HUDEP-2 (cell line): ENCODE measurements around the gene HES4.
A peak's percentile ranks its signal among the peaks of the same experiment; 100 is the strongest.

Source experiments
- DNase-seq, 76 experiments: peaks; one replicate each; lab custom pipeline; 2025; ENCODE audit not compliant: unreplicated experiment in 76 of 76; lab: John Stamatoyannopoulos, UW

Gene HES4, protein sequence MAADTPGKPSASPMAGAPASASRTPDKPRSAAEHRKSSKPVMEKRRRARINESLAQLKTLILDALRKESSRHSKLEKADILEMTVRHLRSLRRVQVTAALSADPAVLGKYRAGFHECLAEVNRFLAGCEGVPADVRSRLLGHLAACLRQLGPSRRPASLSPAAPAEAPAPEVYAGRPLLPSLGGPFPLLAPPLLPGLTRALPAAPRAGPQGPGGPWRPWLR

DNA sequence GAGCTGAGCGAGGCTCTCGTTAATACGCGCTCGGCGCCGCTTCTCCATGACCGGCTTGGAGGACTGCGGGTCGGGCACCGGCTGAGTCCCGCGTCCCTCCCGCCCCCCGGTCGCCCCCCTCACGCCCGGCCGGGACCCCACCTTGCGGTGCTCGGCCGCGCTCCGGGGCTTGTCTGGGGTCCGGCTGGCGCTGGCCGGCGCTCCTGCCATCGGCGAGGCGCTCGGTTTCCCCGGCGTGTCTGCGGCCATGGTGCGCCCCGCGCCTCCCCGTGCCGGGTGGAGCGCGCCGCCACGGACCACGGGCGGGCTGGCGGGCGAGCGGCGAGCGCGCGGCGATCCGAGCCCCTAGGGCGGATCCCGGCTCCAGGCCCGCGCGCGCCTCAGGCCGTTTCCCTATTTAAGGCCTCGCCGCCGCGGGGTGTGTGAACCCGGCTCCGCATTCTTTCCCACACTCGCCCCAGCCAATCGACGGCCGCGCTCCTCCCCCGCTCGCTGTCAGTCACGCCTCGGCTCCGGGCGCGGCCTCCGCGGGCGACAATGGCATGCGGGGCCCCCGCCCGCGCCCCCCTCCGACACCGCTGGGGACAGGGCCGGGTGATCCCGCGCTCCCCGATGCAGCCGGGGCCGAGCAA lies at the start of gene HES4:
Gene HES4, minus strand, starts transcription at position 373 of the 632 bp plus-strand sequence. Its CDS starts 124 bp downstream, at position 249.
- DNase-seq: peak in 73 of 76 experiments; percentile 15 to 87 (median 71)

DNA sequence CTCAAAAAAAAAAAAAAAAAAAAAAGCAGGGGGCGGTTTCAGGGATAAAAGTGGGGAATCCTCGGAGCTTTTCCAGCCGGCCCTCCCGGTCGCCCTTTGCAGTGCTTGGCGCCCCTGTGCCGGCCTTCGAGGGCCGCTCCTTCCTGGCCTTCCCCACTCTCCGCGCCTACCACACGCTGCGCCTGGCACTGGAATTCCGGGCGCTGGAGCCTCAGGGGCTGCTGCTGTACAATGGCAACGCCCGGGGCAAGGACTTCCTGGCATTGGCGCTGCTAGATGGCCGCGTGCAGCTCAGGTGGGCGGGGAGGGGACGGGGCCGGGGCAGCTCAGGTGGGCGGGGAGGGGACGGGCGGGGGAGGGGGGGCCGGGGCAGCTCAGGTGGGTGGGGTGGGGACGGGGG lies 48.9 kb upstream of the HES4 start:
- no peak for DNase-seq

DNA sequence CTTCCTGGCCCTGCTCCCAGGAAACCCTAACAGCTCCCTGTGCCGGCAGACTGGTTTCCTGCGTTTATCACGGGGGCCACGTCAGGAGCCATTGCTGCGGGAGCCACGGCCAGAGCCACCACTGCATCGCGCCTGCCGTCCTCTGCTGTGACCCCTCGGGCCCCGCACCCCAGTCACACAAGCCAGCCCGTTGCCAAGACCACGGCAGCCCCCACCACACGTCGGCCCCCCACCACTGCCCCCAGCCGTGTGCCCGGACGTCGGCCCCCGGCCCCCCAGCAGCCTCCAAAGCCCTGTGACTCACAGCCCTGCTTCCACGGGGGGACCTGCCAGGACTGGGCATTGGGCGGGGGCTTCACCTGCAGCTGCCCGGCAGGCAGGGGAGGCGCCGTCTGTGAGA lies 48.1 kb upstream of the HES4 start:
- no peak for DNase-seq

DNA sequence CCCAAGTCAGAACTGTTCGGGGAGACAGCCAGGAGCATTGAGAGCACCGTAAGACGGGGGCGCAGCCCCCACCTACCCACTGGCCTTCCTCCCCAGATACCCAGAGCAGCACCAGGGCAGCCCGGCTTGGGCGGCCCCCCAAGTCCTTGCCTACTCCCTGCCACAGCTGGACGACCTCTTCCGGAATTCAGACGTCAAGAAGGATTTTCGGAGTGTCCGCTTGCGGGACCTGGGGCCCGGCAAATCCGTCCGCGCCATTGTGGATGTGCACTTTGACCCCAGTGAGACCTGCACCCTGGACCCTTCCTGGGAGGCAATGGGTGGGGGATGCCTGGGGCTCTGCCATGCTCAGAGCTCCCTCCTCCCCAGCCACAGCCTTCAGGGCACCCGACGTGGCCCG lies 47.5 kb upstream of the HES4 start:
- DNase-seq: no peak

DNA sequence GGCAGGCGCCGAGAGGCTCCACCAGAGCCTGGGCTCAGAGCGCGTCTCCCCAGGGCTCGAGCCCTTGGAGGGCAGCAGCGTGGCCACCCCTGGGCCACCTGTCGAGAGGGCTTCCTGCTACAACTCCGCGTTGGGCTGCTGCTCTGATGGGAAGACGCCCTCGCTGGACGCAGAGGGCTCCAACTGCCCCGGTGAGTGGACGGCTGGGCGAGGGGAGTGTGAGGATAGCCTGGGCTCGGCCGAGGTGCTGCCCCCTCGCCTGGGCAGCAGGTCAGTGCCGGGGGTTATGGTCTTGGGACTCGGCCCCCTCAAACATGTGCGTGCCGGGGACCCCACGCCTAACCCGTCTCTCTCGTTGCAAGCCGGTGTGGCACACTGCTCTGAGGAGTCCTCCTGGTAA lies 46.9 kb upstream of the HES4 start:
- no peak for DNase-seq

DNA sequence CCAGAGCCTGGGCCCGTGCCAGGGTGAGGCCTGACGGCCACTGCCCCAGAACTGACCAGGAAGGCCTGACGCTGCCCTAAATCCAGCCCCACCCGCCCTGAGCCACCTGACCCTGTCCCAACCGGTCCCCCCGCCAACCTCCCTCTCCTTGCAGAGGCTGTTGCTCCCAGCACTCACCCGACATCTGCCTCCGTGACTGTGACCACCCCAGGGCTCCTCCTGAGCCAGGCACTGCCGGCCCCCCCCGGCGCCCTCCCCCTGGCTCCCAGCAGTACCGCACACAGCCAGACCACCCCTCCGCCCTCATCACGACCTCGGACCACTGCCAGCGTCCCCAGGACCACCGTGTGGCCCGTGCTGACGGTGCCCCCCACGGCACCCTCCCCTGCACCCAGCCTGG lies 46.3 kb upstream of the HES4 start:
- no peak for DNase-seq

DNA sequence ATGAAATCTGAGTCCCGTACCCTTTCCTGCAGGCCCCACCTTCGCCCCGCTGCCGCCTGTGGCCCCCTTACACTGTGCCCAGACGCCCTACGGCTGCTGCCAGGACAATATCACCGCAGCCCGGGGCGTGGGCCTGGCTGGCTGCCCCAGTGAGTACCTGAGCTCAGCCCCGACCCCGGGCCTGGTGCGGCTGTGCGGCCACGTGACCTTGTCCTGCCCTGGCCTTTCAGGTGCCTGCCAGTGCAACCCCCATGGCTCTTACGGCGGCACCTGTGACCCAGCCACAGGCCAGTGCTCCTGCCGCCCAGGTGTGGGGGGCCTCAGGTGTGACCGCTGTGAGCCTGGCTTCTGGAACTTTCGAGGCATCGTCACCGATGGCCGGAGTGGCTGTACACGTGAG lies 45.2 kb upstream of the HES4 start:
- DNase-seq: no peak

DNA sequence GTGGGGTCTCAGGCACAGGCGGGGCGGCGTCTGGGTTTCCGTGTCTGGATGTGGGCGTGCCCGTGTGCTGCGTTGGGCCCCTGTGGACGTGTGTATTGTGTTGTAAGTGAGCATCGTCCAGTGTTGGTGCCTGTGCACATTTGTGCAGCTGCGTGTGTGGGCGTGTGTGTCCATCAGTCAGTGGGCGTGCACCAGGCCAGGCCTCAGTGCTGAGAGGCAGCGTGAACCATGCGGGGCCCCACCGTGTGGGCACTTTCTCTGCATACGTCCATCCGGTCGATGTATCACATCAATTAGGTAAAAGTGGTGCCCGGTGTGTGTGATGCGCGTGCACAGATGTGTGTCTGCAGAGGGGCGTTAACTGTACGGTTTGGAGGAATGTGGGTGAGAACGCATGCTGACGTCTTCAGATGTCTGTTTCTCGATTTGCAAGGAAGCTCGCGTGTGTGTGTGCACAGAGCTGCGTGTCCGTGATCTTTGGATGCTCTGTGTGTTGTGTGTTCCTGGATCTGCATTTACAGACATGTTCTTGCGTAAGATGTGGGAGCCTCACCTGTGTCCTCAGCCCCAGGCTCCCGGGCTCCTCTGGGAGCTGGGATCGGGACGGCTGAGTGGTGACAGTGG lies 44.7 kb upstream of the HES4 start:
- no peak for DNase-seq

DNA sequence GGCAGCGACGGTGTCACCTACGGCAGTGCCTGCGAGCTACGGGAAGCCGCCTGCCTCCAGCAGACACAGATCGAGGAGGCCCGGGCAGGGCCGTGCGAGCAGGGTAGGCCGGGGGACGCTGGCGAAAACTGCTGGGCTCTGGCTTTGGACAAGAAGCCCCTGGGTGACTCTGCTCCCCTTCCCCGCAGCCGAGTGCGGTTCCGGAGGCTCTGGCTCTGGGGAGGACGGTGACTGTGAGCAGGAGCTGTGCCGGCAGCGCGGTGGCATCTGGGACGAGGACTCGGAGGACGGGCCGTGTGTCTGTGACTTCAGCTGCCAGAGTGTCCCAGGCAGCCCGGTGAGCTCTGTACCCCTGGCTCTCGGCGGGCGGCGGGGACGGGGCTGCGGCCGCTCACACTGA lies 44.0 kb upstream of the HES4 start:
- DNase-seq: no peak

DNA sequence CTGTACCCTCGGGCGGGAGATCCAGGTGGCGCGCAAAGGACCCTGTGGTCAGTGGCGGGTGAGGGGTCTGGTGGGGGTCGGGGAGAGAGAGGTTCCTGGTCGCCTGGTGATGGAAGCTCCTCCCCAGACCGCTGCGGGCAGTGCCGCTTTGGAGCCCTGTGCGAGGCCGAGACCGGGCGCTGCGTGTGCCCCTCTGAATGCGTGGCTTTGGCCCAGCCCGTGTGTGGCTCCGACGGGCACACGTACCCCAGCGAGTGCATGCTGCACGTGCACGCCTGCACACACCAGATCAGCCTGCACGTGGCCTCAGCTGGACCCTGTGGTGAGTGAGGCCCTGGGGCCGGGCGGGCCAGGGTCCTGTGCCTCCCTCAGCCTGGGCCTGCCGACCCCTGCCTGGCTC lies 43.5 kb upstream of the HES4 start:
- no peak for DNase-seq

DNA sequence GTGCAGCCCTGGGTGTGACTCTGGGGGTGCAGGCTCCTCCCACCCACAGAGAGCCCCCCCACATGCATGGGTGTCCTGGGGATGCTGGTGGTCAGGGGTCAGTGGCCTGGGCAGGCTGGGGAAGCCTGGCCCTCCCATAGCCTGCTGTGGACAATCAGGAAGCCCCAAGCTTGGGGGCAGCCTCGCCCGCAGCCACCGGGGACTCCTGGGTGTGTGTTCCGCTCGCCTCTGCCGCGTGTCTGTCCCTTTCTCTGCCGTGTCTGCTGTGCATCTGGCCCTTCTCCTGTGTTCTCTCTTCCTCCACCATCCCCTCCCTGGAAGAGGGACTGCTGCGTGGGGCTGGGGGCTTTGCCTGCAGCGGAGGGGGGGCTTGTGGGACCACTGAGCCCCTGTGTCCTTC lies 42.9 kb upstream of the HES4 start:
- DNase-seq: no peak

DNA sequence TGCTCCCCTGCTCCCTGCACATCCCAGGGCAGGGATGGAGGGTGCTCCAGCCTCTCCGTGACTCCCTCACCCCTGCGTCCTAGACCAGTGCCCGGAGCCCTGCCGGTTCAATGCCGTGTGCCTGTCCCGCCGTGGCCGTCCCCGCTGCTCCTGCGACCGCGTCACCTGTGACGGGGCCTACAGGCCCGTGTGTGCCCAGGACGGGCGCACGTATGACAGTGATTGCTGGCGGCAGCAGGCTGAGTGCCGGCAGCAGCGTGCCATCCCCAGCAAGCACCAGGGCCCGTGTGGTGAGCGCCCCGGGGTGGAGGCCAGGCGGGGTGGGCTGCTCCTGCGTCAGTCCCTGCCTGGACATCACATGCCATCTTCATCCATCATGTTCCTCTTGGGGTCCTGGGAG lies 42.0 kb upstream of the HES4 start:
- no peak for DNase-seq

DNA sequence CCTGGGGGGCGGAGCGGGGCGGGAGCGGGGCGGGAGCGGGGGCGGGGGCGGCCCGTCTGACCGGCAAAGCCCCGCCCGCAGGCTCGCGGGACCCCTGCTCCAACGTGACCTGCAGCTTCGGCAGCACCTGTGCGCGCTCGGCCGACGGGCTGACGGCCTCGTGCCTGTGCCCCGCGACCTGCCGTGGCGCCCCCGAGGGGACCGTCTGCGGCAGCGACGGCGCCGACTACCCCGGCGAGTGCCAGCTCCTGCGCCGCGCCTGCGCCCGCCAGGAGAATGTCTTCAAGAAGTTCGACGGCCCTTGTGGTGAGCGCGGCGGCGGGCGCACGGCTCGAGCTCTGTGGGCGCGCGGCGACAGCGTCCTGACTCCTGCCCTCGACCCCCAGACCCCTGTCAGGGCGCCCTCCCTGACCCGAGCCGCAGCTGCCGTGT lies 41.2 kb upstream of the HES4 start:
- no peak for DNase-seq

DNA sequence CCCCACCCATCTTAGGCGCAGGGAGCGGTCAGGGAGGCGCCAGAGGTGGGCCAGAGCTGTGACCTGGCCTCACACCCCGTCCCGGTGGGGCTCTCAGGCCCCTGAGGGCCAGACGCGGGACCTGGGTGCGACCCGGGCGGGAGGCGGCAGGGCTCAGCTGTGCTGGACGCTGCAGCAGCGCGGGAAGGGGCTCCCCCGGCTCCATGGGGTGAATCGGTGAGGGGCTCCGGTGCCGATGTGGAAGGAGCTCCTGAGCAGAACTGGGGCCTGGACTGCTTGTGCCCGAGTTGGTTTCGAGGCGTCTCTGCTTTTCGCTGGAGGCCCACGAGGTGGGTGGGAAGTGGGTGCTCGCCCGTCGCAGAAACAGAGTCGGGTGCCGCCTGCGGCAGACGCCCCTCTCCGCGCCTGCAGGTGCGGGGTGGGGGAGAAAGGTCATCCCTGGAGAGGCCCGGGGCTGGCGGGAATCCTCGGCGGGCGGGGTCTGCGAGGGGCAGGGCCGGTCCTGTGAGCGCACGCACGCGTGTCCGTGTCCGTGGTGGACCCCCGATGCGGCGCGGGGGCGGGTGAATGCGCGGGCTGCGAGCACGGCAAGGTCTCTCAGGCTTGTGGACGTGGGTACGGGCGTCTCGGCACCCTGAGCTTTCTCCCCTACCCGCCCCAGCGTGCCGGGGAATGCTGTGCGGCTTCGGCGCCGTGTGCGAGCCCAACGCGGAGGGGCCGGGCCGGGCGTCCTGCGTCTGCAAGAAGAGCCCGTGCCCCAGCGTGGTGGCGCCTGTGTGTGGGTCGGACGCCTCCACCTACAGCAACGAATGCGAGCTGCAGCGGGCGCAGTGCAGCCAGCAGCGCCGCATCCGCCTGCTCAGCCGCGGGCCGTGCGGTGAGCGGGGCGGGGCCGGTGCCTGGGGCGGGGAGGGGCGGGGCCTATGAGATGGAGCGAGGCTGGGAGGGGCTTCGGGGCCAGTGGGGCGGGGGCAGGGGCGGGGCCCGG lies 40.4 kb upstream of the HES4 start:
- peak in 65 of 76 experiments; percentile 14 to 84 (median 60) for DNase-seq

DNA sequence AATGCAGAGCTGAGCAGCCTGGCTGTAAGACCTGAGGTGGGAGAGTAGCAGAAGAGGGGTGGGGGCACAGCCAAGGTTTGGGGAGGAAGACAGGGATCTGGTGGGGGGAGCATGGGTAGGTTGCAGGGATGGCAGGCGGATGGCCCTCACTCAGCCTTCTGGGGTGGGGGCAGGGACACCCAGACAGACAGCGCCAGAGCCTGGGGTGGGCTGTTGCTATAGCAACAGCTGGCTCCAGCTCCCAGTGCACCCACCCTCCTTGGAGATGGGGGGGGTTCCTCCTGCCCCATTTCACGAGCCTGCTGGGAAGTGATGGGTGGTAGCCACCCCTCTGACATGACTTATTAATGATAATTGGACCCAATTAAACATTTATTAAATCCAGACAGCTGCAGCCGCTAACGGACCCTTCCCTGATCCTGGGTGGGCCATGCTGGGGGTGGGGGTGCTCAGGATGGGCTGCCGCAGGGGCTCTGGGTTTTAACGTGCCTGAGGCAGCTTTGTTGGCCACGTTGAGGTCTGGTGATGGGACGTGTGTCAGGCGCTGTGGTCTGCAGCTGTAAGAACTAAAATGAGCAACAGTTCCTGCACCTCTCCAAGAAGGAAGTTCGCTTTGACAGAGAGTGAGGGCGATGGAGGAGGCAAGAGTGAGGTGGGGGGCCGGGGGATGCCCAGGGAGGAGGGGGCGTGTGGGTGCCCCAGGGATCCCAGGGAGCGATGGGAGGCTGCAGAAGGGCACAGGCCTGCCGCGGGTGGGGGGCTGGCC lies 39.4 kb upstream of the HES4 start:
- no peak for DNase-seq

DNA sequence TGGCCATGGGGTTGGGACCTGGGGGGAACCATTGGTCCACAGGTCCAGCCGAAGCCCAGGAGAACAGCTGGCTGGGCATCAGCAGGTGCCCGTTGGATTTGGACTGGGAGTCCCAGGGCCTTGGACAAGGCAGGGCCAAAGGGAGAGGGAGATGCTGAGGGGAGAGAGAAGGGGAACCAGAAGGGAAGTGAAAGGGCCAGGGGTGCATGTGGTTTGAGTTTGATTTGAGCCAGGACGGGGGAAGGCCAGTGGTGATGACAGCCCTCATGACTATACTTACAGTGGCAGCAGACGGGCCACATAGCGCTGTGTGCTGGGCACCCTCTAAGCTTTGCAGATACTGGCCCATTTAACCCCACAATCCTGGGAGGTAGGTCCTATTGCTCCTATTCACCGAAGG lies 38.8 kb upstream of the HES4 start:
- no peak for DNase-seq

DNA sequence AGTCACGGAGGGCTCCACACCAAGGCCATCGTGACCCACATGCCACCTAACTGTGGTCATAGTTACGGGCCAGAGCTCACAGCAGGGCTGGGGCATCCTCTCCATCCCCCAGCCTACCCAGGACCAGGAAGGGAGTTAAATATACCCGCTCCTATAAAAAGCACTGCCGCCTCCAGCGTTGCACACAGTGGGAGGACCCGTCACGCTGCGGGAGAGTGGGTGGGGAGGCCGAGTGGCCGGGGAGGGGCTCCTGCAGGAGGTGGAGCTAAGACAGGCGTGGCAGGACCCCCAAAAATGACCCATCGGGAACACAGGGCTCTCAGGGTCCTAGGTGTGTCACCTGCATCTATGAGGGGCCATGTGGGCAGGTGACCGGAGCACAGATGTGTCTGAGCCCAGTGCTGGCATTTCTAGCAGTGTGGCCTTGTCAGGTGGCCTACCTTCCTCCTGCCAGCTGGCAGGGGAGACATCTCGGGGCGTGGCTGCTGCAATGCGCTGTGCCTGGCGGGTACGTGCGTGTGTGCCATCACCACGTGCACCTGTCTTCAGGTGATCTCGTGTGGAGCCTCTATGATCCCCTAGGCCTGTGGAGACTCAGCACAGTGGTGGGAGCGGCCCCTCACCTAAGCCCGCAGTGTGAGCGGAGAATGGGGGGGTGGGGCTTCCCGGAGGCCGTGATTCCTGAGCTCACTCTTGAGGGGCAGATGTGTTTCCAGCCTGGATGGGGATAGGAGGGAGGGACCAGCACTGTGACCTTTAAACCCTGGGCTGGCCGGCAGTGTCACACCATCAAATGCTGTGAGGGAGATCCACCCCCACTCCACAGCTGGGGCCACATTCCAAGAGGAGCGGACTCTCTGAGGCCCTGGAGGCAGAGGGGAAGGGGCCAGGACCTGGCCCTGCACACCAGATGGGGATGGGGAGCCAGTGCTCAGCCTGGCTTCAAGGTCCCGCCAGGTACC lies 37.8 kb upstream of the HES4 start:
- no peak for DNase-seq

DNA sequence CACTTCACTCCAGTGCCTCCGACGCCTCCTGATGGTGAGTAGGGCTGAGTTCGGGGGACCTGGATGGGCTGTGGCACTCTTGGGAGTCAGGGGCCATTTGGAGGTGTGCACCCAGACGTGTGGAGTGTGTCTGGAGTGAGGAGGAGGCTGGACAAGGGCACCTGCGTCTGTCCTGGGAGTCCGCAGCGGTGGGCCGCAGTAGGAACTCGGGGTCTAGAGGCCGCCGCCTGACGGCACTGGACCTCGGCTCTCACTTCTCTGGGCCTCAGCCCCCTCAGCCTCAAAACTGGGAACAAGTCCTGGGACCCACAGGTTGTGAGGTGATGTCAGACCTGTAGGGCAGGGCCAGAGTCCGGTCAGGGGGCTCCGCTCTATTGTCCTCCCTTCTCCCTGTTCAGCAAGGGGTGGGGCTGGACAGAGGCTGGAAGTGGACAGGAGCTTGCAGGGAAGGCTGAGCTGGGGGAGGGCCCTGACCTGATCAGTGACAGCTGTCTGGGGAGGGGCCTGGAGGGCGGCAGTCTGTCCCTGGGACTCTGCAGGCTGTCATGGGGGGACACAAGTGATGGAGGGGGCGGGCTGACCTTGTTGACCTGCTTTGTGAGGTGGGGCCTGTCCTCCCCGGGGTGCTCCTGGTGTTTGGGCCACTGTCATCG lies 35.5 kb upstream of the HES4 start:
- DNase-seq: no peak

DNA sequence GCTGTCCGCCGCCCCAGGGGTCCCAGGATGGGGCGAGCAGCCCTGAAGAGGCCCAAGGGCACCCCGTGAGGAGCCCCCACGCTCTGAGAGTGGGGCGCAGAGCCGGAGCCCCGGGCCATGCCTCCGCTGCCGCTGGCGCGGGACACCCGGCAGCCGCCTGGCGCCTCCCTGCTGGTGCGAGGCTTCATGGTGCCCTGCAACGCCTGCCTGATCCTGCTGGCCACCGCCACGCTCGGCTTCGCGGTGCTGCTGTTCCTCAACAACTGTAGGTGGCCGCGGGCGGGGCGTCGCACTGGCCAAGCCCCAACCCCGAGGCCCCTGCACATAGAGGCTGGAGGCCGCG lies 34.5 kb upstream of the HES4 start:
- DNase-seq: no peak
